Neutrophil (primary cell): ENCODE data around the gene ZFAND6.

Source experiments
- H3K27ac ChIP-seq: fragments of 200-600 bp; sonication (generic); 2 replicates; pipeline ENCODE4 v1.5.1; 2016; ENCODE audit warnings: mild to moderate bottlenecking, moderate library complexity
- H3K27me3 ChIP-seq: fragments of 200-600 bp; sonication (generic); 2 replicates; pipeline ENCODE4 v1.6.0; 2016; ENCODE audit warnings: mild to moderate bottlenecking
- H3K36me3 ChIP-seq: fragments of 200-600 bp; sonication (generic); 2 replicates; pipeline ENCODE4 v1.5.1; 2017
- H3K4me1 ChIP-seq, 2 experiments: fragments of 200-600 bp in 1 of 2; sonication (generic) in 1 of 2; 1 replicate in 1 of 2; 2 replicates in 1 of 2; pipeline versions ENCODE4 v1.5.1 to v1.6.1; 2013 to 2016; ENCODE audit warnings: low read depth in 1 of 2, low read length in 1 of 2, mild to moderate bottlenecking in 1 of 2, moderate library complexity in 1 of 2; ENCODE audit not compliant: control insufficient read depth in 1 of 2, insufficient read depth in 1 of 2
- H3K4me3 ChIP-seq, 2 experiments: fragments of 200-600 bp in 1 of 2; sonication (generic) in 1 of 2; 1 replicate in 1 of 2; 2 replicates in 1 of 2; pipeline ENCODE4 v1.5.1; 2013 to 2016; ENCODE audit warnings: low read depth in 1 of 2, low read length in 1 of 2, mild to moderate bottlenecking in 1 of 2, moderate library complexity in 1 of 2
- H3K9me3 ChIP-seq: fragments of 200-600 bp; sonication (generic); 2 replicates; pipeline ENCODE4 v1.5.1; 2016
- TF ChIP-seq, protein P1 (sequence below): fragments of 200-600 bp; sonication (generic); IDR thresholded peaks from 2 replicates; pipeline ENCODE4 v1.5.1; 2016; ENCODE audit warnings: antibody characterized with exemption

The ZFAND6 gene

DNA sequence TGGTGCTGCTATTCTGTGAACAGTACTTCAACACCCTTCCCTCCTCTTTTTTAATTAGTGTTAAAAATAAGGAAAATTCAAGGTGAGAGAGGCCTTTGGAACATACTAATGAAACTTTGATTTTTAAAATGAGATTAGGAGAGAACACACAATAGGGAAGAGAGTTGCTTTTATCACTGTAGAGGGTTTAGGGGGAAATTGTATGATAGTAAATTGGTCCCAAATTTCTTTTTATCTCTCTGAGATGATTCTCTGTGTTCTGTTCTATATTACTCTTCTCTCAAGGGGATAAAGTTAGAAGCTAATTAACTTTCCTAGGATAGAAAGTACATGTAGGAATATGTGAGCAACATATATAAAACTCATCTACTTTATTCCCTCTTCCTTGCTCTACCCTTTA, 40.8 kb downstream of the ZFAND6 start:
- TF ChIP-seq, protein P1, sequence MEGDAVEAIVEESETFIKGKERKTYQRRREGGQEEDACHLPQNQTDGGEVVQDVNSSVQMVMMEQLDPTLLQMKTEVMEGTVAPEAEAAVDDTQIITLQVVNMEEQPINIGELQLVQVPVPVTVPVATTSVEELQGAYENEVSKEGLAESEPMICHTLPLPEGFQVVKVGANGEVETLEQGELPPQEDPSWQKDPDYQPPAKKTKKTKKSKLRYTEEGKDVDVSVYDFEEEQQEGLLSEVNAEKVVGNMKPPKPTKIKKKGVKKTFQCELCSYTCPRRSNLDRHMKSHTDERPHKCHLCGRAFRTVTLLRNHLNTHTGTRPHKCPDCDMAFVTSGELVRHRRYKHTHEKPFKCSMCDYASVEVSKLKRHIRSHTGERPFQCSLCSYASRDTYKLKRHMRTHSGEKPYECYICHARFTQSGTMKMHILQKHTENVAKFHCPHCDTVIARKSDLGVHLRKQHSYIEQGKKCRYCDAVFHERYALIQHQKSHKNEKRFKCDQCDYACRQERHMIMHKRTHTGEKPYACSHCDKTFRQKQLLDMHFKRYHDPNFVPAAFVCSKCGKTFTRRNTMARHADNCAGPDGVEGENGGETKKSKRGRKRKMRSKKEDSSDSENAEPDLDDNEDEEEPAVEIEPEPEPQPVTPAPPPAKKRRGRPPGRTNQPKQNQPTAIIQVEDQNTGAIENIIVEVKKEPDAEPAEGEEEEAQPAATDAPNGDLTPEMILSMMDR: no peak
- Histone ChIP-seq H3K4me3 (no peak overlapping the region), H3K27ac (no peak overlapping the region), H3K27me3 (no peaks in the 10 kb centered on the region), H3K4me1 (no peaks in the 10 kb centered on the region), H3K36me3 (peaks cover 5% of the 10 kb centered on the region), H3K9me3 (no peaks in the 10 kb centered on the region)

DNA sequence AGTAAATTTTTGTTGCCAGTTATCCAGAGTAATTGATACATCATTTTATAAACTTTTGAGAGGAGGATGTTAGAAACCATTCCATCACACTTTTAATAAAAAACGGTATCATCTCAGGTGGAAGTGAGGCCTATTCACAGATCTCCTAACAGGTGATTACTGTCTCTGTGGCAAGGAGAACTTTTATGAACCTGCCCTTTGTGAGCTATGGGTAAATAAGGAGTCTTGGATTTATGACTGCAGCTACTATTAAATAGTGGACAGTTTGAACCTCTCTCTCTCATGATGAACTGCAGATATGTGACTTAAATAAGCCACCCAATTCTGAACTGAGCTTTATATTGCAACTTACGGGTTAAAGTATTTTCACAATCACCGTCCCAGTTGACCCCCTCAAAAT, 45.7 kb downstream of the ZFAND6 start:
- no peaks in the 10 kb centered on the region for H3K27me3 ChIP-seq
- peaks cover 5% of the 10 kb centered on the region for H3K36me3 ChIP-seq
- H3K27ac ChIP-seq: no peak overlapping the region
- no peaks in the 10 kb centered on the region for H3K9me3 ChIP-seq
- no peak overlapping the region for H3K4me3 ChIP-seq
- H3K4me1 ChIP-seq: no peaks in the 10 kb centered on the region
- TF ChIP-seq, protein P1: no peak

DNA sequence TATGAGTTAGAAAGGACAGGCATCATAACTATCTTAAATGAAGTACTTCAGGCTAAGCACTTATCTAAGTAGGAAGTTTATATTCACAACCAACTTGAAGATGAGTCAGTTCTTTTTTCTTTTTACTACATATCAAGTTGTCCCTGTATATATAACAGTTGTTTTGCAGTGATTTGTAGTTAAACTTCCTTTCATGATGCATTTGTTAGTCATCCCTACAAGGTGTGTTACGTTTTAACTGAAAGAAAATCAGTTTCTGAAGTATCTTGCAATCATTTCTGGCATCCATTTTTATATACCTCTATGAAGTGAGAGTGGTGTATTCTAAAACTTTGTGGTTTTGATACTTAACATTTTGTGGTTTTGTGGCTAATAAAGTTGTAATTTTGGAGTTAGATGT, 46.1 kb downstream of the ZFAND6 start:
- TF ChIP-seq, protein P1: no peak
- H3K4me1 ChIP-seq: no peaks in the 10 kb centered on the region
- no peak overlapping the region for H3K27ac ChIP-seq
- peaks cover 5% of the 10 kb centered on the region for H3K36me3 ChIP-seq
- no peak overlapping the region for H3K4me3 ChIP-seq
- H3K27me3 ChIP-seq: no peaks in the 10 kb centered on the region
- no peaks in the 10 kb centered on the region for H3K9me3 ChIP-seq

DNA sequence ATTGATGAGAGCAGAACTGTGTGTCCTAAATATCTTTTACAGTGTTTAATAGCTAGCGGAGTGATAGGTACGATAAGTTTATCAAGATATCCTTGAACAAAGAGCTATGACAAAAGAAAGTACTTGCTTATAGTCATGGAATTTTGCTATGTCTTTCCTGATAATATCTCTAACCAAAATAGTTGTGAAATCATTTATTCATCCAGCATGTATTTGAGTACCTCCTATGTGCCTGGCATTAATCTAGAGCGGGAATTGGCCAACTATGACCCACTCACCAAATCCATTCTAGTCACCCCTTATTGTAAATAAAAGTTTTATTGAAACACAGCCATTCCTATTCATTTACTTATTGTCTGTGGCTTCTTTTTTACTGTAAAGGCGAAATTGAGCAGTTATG, 46.6 kb downstream of the ZFAND6 start:
- no peak overlapping the region for H3K27ac ChIP-seq
- H3K27me3 ChIP-seq: no peaks in the 10 kb centered on the region
- TF ChIP-seq, protein P1: no peak
- H3K4me3 ChIP-seq: no peak overlapping the region
- no peaks in the 10 kb centered on the region for H3K4me1 ChIP-seq
- peaks cover 5% of the 10 kb centered on the region for H3K36me3 ChIP-seq
- no peaks in the 10 kb centered on the region for H3K9me3 ChIP-seq

DNA sequence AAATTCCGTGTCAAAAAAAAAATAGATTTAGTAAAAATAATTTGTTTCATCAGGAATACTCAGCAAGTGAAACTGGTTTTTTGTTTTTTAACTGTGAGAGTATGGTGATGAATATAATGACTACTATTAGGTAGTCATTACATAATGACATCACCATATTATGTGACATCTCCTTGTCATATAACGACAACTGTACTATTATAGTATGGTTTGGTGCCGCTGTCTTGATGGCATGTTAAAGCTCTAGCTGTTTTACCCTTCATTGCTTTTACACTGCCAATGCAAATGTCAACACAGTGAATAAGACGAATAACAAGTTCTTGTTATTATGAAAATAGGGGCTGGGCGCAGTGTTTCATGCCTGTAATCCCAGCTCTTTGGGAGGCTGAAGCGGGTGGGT, 47.7 kb downstream of the ZFAND6 start:
- H3K9me3 ChIP-seq: no peaks in the 10 kb centered on the region
- H3K36me3 ChIP-seq: peaks cover 5% of the 10 kb centered on the region
- H3K27me3 ChIP-seq: no peaks in the 10 kb centered on the region
- TF ChIP-seq, protein P1: no peak
- H3K4me1 ChIP-seq: peaks cover 0 to 1% of the 10 kb centered on the region in 2 experiments
- no peak overlapping the region for H3K27ac ChIP-seq
- H3K4me3 ChIP-seq: no peak overlapping the region

DNA sequence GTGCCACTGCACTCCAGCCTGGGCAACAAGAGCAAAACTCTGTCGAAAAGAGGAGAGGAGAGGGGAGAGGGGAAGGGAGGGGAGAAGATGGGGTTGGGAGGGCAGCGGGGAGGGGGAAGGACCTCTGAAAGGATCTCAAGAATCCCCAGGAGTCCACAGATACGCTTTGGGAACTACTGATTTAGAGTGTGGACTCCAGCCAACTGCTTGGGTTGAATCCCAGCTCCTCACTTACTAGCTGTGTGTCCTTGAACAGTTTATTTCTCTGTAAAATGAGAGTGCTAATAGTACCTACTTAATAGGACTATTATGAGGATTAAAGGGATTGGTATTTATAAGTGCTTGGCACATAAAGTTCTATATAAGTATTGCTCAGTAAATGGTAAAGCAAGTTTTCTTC, 48.3 kb downstream of the ZFAND6 start:
- Histone ChIP-seq H3K36me3 (peaks cover 5% of the 10 kb centered on the region), H3K9me3 (no peaks in the 10 kb centered on the region), H3K4me3 (no peak overlapping the region), H3K4me1 (peaks cover 0 to 7% of the 10 kb centered on the region in 2 experiments), H3K27me3 (no peaks in the 10 kb centered on the region), H3K27ac (no peak overlapping the region)
- TF ChIP-seq, protein P1: no peak
